PC-9 (cell line): ENCODE measurements around the gene AKR1C4. TPM values are rescaled to one million over a fixed set of nuclear protein-coding genes. Genes with fewer than 3 reads are reported as not detected.
"Not testable (repeated sequence)": the region's sequence is repeated elsewhere in the genome, so short reads cannot be mapped to it uniquely, and the experiment has no call there.

Experiments
- BruUV-seq: library from RNA; stranded (reverse); fragments of 400-500 nt; replicated peaks from 2 replicates; lab custom pipeline; 2021; lab: Mats Ljungman, UMichigan
- CTCF ChIA-PET: fragments of 300-600 bp; sonication (Branson Sonifier 250); formaldehyde crosslinking; loops from one replicate; lab custom pipeline; 2022; ENCODE audit warnings: antibody characterized with exemption; lab: Charles Lee
- POLR2A ChIA-PET: fragments of 300-600 bp; sonication (Branson Sonifier 250); formaldehyde crosslinking; loops from one replicate; lab custom pipeline; 2022; ENCODE audit warnings: antibody characterized with exemption; ENCODE audit not compliant: unreplicated experiment; lab: Charles Lee
- DNase-seq, 2 experiments: peaks; one replicate each; pipeline versions ENCODE4 v3.0.0 to v3.0.0-alpha.2; 2015 to 2022; ENCODE audit warnings: mixed read lengths in 1 of 2
- H2AFZ ChIP-seq: fragments of 200-600 bp; sonication (generic); 2 replicates; pipeline ENCODE4 v1.8.1; 2017; ENCODE audit warnings: antibody characterized with exemption
- H3F3A ChIP-seq: fragments of 200-600 bp; sonication (generic); 2 replicates; pipeline ENCODE4 v1.8.1; 2017; ENCODE audit warnings: antibody characterized with exemption, mild to moderate bottlenecking, low read depth; ENCODE audit not compliant: insufficient read depth
- H3K27ac ChIP-seq: fragments of 200-600 bp; sonication (generic); 2 replicates; pipeline ENCODE4 v1.6.1; 2016; ENCODE audit warnings: mixed run types
- H3K27me3 ChIP-seq: fragments of 200-600 bp; sonication (generic); 2 replicates; pipeline ENCODE4 v1.6.1; 2016; ENCODE audit warnings: low read depth, mixed run types; ENCODE audit not compliant: insufficient read depth
- H3K36me3 ChIP-seq: fragments of 200-600 bp; sonication (generic); 2 replicates; pipeline ENCODE4 v1.6.1; 2016; ENCODE audit warnings: low read depth, mixed run types
- H3K4me1 ChIP-seq: fragments of 200-600 bp; sonication (generic); replicated peaks from 2 replicates; pipeline ENCODE4 v1.6.1; 2016; ENCODE audit warnings: mixed run types; ENCODE audit not compliant: insufficient read depth
- H3K4me2 ChIP-seq: fragments of 200-600 bp; sonication (generic); 2 replicates; pipeline ENCODE4 v1.6.1; 2017; ENCODE audit warnings: mixed run types
- H3K4me3 ChIP-seq: fragments of 200-600 bp; sonication (generic); 2 replicates; pipeline ENCODE4 v1.6.1; 2016; ENCODE audit warnings: mixed run types
- H3K79me2 ChIP-seq: fragments of 200-600 bp; sonication (generic); 2 replicates; pipeline ENCODE4 v1.6.1; 2017; ENCODE audit warnings: low read depth, mixed run types
- H3K9me2 ChIP-seq: fragments of 200-600 bp; sonication (generic); 2 replicates; pipeline ENCODE4 v1.8.1; 2017; ENCODE audit warnings: mild to moderate bottlenecking; ENCODE audit not compliant: insufficient read depth
- H3K9me3 ChIP-seq: fragments of 200-600 bp; sonication (generic); 2 replicates; pipeline ENCODE4 v1.8.1; 2016; ENCODE audit warnings: low read depth; ENCODE audit not compliant: insufficient read depth
- H4K20me1 ChIP-seq: fragments of 200-600 bp; sonication (generic); 2 replicates; pipeline ENCODE4 v1.8.1; 2017; ENCODE audit not compliant: insufficient read depth
- CTCF ChIP-seq: fragments of 200-600 bp; sonication (generic); conservative IDR thresholded peaks from 2 replicates; pipeline ENCODE4 v1.6.1; 2017; ENCODE audit warnings: mixed run types, antibody characterized with exemption, mild to moderate bottlenecking, moderate library complexity
- EZH2 ChIP-seq: fragments of 200-600 bp; sonication (generic); IDR thresholded peaks from 2 replicates; pipeline ENCODE4 v1.8.0; 2017; ENCODE audit warnings: antibody characterized with exemption, low read depth
- intact Hi-C: fragments of 100-400 bp; cut with micrococcal nuclease; formaldehyde crosslinking; loops from one replicate; pipeline ENCODE4 v1.10.0; 2022; ENCODE audit not compliant: unreplicated experiment
- total RNA-seq: library from RNA; stranded (reverse); gene quantifications from 2 replicates; pipeline ENCODE4 v1.2.3, GENCODE V29; 2021

The AKR1C4 gene
- total RNA-seq, 1 experiment from 2014 or later, result not detected

- Histone ChIP-seq H3K9me3 (no peaks in the 10 kb centered on the region), H3K27me3 (no peaks in the 10 kb centered on the region), H2AFZ (no peak overlapping the region), H3K4me2 (no peak overlapping the region), H3K4me3 (no peak overlapping the region), H3K36me3 (no peaks in the 10 kb centered on the region), H3K79me2 (no peaks in the 10 kb centered on the region), H3F3A (no peaks in the 10 kb centered on the region), H3K9me2 (no peaks in the 10 kb centered on the region), H4K20me1 (no peaks in the 10 kb centered on the region), H3K27ac (no peak overlapping the region), H3K4me1 (no peaks in the 10 kb centered on the region)
- no peak for TF ChIP-seq EZH2
- TF ChIP-seq CTCF, result no peak
- POLR2A ChIA-PET, result no interaction called here
- intact Hi-C loops, result no loop called here
- DNase-seq, result no peak
- CTCF ChIA-PET, result no interaction called here
- BruUV-seq, result no TSS peak
These were observed 57.9 kb downstream of the AKR1C4 start for GRCh38 chr10:5254488-5254887.

- CTCF ChIA-PET, result not testable (repeated sequence)
These were observed 61.1 kb downstream of the AKR1C4 start for GRCh38 chr10:5257768-5258167.

GRCh38 chr10:5259132-5259951 is 62.7 kb downstream of the AKR1C4 start:
- BruUV-seq, result no TSS peak
- ChIA-PET POLR2A (interaction anchor here (0.6 kb wide), 1 partner anchor 160 kb away, joined by 3 read pairs; no protein-coding TSS in a partner anchor), CTCF (no interaction called here)
- no peaks in the 10 kb centered on the region for H3K9me2 ChIP-seq
- H3K27me3 ChIP-seq, result no peaks in the 10 kb centered on the region
- H3K79me2 ChIP-seq, result no peaks in the 10 kb centered on the region
- H3K36me3 ChIP-seq, result no peaks in the 10 kb centered on the region
- intact Hi-C loops, result no loop called here
- no peaks in the 10 kb centered on the region for H3F3A ChIP-seq
- H3K4me2 ChIP-seq, result no peak overlapping the region
- no peaks in the 10 kb centered on the region for H3K4me1 ChIP-seq
- no peaks in the 10 kb centered on the region for H4K20me1 ChIP-seq
- H3K4me3 ChIP-seq, result no peak overlapping the region
- H3K9me3 ChIP-seq, result no peaks in the 10 kb centered on the region
- no peak overlapping the region for H3K27ac ChIP-seq
- TF ChIP-seq CTCF (no peak), EZH2 (no peak)
- no peak overlapping the region for H2AFZ ChIP-seq
- no peak for DNase-seq

More at GRCh38 chr10:5257768-5258167, 61.1 kb downstream of the AKR1C4 start:
- H3K4me3 ChIP-seq, POLR2A ChIA-PET, DNase-seq, H3K27me3 ChIP-seq, H3K4me1 ChIP-seq, intact Hi-C loops, H3K4me2 ChIP-seq, H4K20me1 ChIP-seq, H3F3A ChIP-seq, H3K27ac ChIP-seq, H3K9me2 ChIP-seq, H2AFZ ChIP-seq, H3K79me2 ChIP-seq, H3K9me3 ChIP-seq, BruUV-seq, H3K36me3 ChIP-seq: not testable (repeated sequence)
